NB4 (cell line): Measurements from ENCODE around the gene SDK2.

Experiments
- DNase-seq: peaks from one replicate; pipeline ENCODE4 v3.0.0; 2010; ENCODE audit warnings: low read depth
- H3K4me3 ChIP-seq: one replicate; pipeline ENCODE4 v1.5.1; 2011; ENCODE audit warnings: mild to moderate bottlenecking, low read depth, low read length, moderate library complexity
- MYC ChIP-seq: IDR thresholded peaks from 2 replicates; pipeline ENCODE4 v1.6.1; 2011; ENCODE audit warnings: low read depth, low read length
- POLR2A ChIP-seq: IDR thresholded peaks from 2 replicates; pipeline ENCODE4 v1.6.1; 2011; ENCODE audit warnings: mild to moderate bottlenecking; ENCODE audit not compliant: insufficient read length; ENCODE audit errors: extremely low read depth
- TF ChIP-seq, protein P1 (sequence below): IDR thresholded peaks from one replicate; pipeline ENCODE4 v1.5.1; 2012; ENCODE audit warnings: low read depth, low read length
- TF ChIP-seq, protein P2 (sequence below): IDR thresholded peaks from 2 replicates; pipeline ENCODE4 v1.6.1; 2011; ENCODE audit warnings: low read depth, low read length

SDK2 gene

DNA sequence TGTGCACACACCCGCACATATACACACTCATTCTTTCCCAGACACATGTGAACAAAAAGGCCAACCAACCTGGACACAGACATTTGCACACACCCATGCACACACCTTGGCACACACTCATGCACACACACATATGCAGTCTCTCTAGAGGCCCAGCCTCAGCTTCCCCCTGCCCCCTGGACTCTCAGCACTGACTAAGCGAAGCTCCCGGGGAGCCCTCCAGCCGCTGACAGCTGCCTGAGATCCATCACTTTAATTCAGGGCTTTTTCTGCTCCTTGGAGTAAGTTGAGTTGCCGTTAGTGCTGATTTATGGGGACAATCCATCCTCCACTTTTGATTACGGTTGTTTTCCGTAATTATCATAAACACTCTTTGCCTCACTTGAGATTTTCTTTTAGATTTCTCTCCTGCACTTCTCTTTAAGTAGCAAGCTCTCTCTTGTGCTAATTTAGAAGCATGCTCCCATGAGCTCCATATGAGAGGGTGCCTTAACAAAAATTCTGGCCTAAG is 173.9 kb downstream of the SDK2 start:
- DNase-seq: no peak
- TF ChIP-seq MYC (no peak), POLR2A (no peak)
- TF ChIP-seq, protein P1, sequence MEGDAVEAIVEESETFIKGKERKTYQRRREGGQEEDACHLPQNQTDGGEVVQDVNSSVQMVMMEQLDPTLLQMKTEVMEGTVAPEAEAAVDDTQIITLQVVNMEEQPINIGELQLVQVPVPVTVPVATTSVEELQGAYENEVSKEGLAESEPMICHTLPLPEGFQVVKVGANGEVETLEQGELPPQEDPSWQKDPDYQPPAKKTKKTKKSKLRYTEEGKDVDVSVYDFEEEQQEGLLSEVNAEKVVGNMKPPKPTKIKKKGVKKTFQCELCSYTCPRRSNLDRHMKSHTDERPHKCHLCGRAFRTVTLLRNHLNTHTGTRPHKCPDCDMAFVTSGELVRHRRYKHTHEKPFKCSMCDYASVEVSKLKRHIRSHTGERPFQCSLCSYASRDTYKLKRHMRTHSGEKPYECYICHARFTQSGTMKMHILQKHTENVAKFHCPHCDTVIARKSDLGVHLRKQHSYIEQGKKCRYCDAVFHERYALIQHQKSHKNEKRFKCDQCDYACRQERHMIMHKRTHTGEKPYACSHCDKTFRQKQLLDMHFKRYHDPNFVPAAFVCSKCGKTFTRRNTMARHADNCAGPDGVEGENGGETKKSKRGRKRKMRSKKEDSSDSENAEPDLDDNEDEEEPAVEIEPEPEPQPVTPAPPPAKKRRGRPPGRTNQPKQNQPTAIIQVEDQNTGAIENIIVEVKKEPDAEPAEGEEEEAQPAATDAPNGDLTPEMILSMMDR: no peak
- TF ChIP-seq, protein P2, sequence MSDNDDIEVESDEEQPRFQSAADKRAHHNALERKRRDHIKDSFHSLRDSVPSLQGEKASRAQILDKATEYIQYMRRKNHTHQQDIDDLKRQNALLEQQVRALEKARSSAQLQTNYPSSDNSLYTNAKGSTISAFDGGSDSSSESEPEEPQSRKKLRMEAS: no peak
- no peak overlapping the region for H3K4me3 ChIP-seq

- no peak for DNase-seq
- no peak overlapping the region for H3K4me3 ChIP-seq
- TF ChIP-seq, protein P2: no peak
- TF ChIP-seq, protein P1: no peak
- TF ChIP-seq MYC: no peak
- no peak for TF ChIP-seq POLR2A
Measured at GRCh38 chr17:73469311-73469710, 174.9 kb downstream of the SDK2 start.

DNA sequence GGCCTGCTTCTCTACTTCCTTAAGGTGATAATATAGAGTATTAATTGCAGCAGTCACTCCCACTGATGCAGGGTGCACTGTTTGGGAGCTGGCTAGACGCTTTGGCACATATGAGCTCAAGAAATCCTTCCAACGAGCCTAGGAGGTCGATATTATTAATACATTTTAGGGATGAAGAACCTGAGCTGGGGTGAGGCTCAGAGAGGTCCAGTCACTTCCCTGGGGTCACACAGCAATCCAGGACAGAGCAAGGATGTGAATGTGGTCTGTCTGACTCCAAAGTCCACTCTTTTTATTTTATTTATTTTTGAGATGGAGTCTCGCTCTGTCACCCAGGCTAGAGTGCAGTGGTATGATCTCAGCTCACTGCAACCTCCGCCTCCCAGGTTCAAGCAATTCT is 176.0 kb downstream of the SDK2 start:
- DNase-seq: no peak
- no peak overlapping the region for H3K4me3 ChIP-seq
- TF ChIP-seq, protein P1: no peak
- TF ChIP-seq MYC (no peak), POLR2A (no peak)
- TF ChIP-seq, protein P2: no peak

- H3K4me3 ChIP-seq: no peak overlapping the region
- DNase-seq: no peak
- TF ChIP-seq MYC (no peak), POLR2A (no peak)
- TF ChIP-seq, protein P2: no peak
- TF ChIP-seq, protein P1: no peak
Measured at GRCh38 chr17:73467651-73468050, 176.6 kb downstream of the SDK2 start.

DNA sequence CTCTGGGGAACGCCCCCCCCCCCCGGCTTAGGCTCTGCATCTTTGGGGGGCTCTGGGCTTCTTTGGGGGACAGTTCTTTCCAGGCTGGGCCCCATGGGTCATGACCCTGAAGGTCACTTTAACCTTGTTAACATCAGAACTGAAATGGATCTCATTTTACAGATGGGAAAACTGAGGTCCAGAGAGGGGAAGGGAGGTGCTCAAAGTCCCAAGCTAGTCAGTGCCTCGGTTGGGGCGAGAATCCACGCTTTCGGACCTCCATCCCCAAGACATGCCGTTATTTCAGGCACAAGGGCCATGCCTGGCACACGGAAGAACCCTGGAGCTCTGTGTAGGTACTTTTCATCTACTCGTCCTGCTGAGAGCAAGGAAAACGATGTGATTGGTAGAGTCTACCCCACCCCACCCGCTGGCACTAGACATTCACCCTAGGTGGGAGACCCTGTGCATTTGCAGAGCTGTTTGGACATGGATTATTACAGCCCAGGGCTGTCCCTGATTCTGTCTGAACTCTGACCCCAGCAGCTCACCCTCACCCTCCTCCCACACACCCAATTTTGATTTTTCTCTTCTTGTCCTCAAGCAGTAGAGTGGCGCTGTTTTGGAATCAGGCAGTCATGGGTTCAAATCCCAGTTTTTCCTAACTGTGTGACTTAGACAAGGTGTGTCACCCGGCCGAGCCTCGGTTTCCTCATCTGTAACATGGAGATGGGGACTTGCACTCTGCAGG is 177.4 kb downstream of the SDK2 start:
- TF ChIP-seq, protein P2: no peak
- TF ChIP-seq POLR2A (no peak), MYC (no peak)
- TF ChIP-seq, protein P1: no peak
- DNase-seq: no peak
- no peak overlapping the region for H3K4me3 ChIP-seq
